Keratinocyte (primary cell): ENCODE results near the gene TSEN34. TPM values are rescaled to one million over a fixed set of nuclear protein-coding genes. Genes with fewer than 3 reads are reported as not detected.

Experiments used
- DNase-seq: peaks from one replicate; pipeline ENCODE4 v3.0.0-alpha.2; 2011; ENCODE audit warnings: low read depth, missing footprints, low spot score
- FAIRE-seq: peaks from 2 replicates; lab custom pipeline; 2011; peaks lifted over from hg19 to GRCh38; lab: Jason Lieb, UNC
- H2AFZ ChIP-seq: 2 replicates; pipeline ENCODE4 v1.6.0; 2012; ENCODE audit warnings: low read length, control low read depth, inconsistent platforms; ENCODE audit not compliant: control insufficient read depth
- H3K27ac ChIP-seq: 2 replicates; pipeline ENCODE4 v1.5.1; 2011; ENCODE audit warnings: low read length; ENCODE audit not compliant: control insufficient read depth, insufficient read depth
- H3K27me3 ChIP-seq: 3 replicates; pipeline ENCODE4 v1.6.0; 2011; ENCODE audit warnings: low read length; ENCODE audit not compliant: control insufficient read depth, insufficient read depth; ENCODE audit errors: extremely low read depth
- H3K36me3 ChIP-seq, 2 experiments: 2 replicates in 1 of 2; 3 replicates in 1 of 2; pipeline ENCODE4 v1.5.1; 2011; ENCODE audit warnings: low read length in 2 of 2, mild to moderate bottlenecking in 1 of 2; ENCODE audit not compliant: control insufficient read depth in 2 of 2, insufficient read depth in 2 of 2; ENCODE audit errors: extremely low read depth in 1 of 2
- H3K4me1 ChIP-seq: 3 replicates; pipeline ENCODE4 v1.5.1; 2011; ENCODE audit warnings: low read length; ENCODE audit not compliant: control insufficient read depth, insufficient read depth; ENCODE audit errors: extremely low read depth
- H3K4me2 ChIP-seq: 3 replicates; pipeline ENCODE4 v1.6.0; 2011; ENCODE audit warnings: low read depth, low read length; ENCODE audit not compliant: control insufficient read depth, insufficient read depth; ENCODE audit errors: extremely low read depth
- H3K4me3 ChIP-seq, 3 experiments: fragments of 200-600 bp in 1 of 3; sonication (generic) in 1 of 3; 2 replicates in 2 of 3; 3 replicates in 1 of 3; pipeline ENCODE4 v1.5.1; 2011 to 2016; ENCODE audit warnings: low read length in 3 of 3, mild to moderate bottlenecking in 3 of 3, control low read depth in 2 of 3, inconsistent platforms in 1 of 3, low read depth in 1 of 3, mixed read lengths in 1 of 3, mixed run types in 1 of 3, moderate library complexity in 1 of 3; ENCODE audit not compliant: control insufficient read depth in 2 of 3, insufficient read depth in 2 of 3; ENCODE audit errors: extremely low read depth in 1 of 3
- H3K79me2 ChIP-seq: 2 replicates; pipeline ENCODE4 v1.6.0; 2012; ENCODE audit warnings: low read length; ENCODE audit not compliant: control insufficient read depth, insufficient read depth
- H3K9ac ChIP-seq: 3 replicates; pipeline ENCODE4 v1.6.0; 2011; ENCODE audit warnings: low read length; ENCODE audit not compliant: control insufficient read depth, insufficient read depth; ENCODE audit errors: extremely low read depth
- H3K9me1 ChIP-seq: 3 replicates; pipeline ENCODE4 v1.6.0; 2011; ENCODE audit warnings: low read length; ENCODE audit not compliant: control insufficient read depth, insufficient read depth; ENCODE audit errors: extremely low read depth
- H3K9me3 ChIP-seq: 2 replicates; pipeline ENCODE4 v1.5.1; 2012; ENCODE audit warnings: low read depth, low read length; ENCODE audit not compliant: control insufficient read depth
- H4K20me1 ChIP-seq: 3 replicates; pipeline ENCODE4 v1.6.0; 2011; ENCODE audit warnings: low read length; ENCODE audit not compliant: control insufficient read depth, insufficient read depth; ENCODE audit errors: extremely low read depth
- EZH2 ChIP-seq: IDR thresholded peaks from one replicate; pipeline ENCODE4 v1.6.1; 2012; ENCODE audit warnings: inconsistent platforms, mild to moderate bottlenecking, low read length, moderate library complexity
- dilution Hi-C: fragments of 300-500 bp; cut with MboI; formaldehyde crosslinking; loops from one replicate; pipeline ENCODE4 v1.7.0; 2020; ENCODE audit warnings: low sequenced_read_pairs; ENCODE audit not compliant: extremely low pct_ligation_motif_present
- polyA plus RNA-seq, 5 experiments: library from polyadenylated mRNA; depleted of rRNA in 3 of 5; stranded (reverse) in 3 of 5; stranded (forward) in 1 of 5; unstranded in 1 of 5; fragments of >200 nt; gene quantifications; 1 replicate in 1 of 5; 2 replicates in 3 of 5; 3 replicates in 1 of 5; pipeline versions ENCODE4 v1.2.1 to v1.2.3, GENCODE V29; 2011 to 2012; ENCODE audit warnings: missing spikeins in 2 of 5, low read depth in 1 of 5, low replicate concordance in 1 of 5
- TF ChIP-seq, protein P1 (sequence below), 3 experiments: IDR thresholded peaks in 1 of 3; conservative IDR thresholded peaks in 1 of 3; optimal IDR thresholded peaks in 1 of 3; 2 replicates in 2 of 3; 3 replicates in 1 of 3; pipeline versions ENCODE3 to v1.5.1; 2011; ENCODE audit warnings: low read length in 3 of 3, mild to moderate bottlenecking in 3 of 3, moderate library complexity in 2 of 3, control low read depth in 1 of 3, inconsistent platforms in 1 of 3; ENCODE audit not compliant: insufficient read depth in 2 of 3; ENCODE audit errors: extremely low read depth in 1 of 3

The TSEN34 gene
- polyA plus RNA-seq, 1 donor (not counting 4 experiments of a cell fraction or from before 2014, with no cell fraction given): 36.5 TPM

DNA sequence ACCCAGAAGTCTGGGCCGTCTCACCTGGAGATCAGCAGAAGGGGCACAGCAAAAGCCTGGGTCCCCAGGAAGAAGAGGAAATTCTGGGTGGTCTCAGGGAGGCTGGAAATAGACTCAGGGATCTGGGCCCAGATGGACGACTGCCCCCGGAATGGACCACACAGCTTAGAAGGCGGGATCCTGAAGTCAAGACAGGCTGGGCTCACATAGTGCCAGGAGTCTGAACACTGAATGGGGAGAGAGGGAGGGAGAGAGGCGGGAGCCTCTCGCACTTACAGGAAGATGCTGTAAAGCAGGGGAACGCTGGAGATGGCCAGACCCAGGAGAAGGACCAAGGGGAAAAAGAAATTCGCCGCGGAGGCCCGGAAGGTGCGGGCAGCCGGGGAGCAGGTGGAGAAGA, 30.3 kb upstream of the TSEN34 start:
- TF ChIP-seq, protein P1, sequence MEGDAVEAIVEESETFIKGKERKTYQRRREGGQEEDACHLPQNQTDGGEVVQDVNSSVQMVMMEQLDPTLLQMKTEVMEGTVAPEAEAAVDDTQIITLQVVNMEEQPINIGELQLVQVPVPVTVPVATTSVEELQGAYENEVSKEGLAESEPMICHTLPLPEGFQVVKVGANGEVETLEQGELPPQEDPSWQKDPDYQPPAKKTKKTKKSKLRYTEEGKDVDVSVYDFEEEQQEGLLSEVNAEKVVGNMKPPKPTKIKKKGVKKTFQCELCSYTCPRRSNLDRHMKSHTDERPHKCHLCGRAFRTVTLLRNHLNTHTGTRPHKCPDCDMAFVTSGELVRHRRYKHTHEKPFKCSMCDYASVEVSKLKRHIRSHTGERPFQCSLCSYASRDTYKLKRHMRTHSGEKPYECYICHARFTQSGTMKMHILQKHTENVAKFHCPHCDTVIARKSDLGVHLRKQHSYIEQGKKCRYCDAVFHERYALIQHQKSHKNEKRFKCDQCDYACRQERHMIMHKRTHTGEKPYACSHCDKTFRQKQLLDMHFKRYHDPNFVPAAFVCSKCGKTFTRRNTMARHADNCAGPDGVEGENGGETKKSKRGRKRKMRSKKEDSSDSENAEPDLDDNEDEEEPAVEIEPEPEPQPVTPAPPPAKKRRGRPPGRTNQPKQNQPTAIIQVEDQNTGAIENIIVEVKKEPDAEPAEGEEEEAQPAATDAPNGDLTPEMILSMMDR (optimal IDR thresholded peaks at IDR 0.05 in 1 of 3, IDR thresholded peaks at IDR 0.05 in 1 of 3, conservative IDR thresholded peaks at IDR 0.05 in 1 of 3; ENCODE audit: extremely low read depth in 1 of 3, insufficient read depth in 2 of 3, low read length in 3 of 3): no peak
- no peak for TF ChIP-seq EZH2
- Histone ChIP-seq H3K27me3 (no peaks in the 10 kb centered on the region), H3K9ac (peak overlapping the region; percentile 85), H4K20me1 (no peaks in the 10 kb centered on the region), H3K79me2 (peaks cover 7% of the 10 kb centered on the region), H3K36me3 (peaks cover 9 to 10% of the 10 kb centered on the region in 2 experiments), H3K9me3 (no peaks in the 10 kb centered on the region), H3K4me3 (peak overlapping the region; percentile 51 to 91 (median 87)), H3K4me2 (peak overlapping the region; percentile 97), H3K27ac (peak overlapping the region; percentile 79), H2AFZ (peak overlapping the region; percentile 88), H3K9me1 (no peaks in the 10 kb centered on the region), H3K4me1 (peaks cover 24% of the 10 kb centered on the region)
- FAIRE-seq: no peak
- dilution Hi-C loops: no loop called here
- DNase-seq: no peak

DNA sequence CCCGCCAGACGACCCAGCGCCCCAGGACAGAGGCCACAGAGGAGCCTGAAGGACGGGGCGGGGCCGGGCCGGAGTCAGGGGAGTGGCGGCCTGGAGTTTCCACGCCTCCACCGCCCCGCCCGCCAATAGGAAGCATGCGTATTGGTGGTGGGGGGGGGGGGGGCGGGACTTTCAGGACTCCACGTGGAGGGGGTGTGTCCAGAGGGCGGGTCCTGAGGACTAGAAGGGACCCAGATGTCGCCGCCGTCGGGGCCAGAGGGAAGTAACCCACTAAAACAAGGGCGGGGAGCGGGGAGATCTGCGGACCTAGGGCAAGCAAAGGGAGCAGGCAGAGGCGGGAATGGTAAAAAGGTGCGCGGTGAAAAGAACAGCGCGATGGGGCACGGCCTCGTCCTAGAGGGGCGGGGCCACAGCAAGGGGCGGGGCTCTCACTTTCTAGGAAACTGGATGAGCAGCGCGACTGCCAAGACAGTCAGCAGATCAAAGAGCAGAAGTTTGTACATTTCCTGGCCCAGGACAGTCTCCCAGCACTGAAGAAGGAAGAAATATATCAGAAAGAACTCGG, 28.8 kb upstream of the TSEN34 start:
- peak overlapping the region; percentile 18 for H3K4me2 ChIP-seq
- no peak overlapping the region for H2AFZ ChIP-seq
- dilution Hi-C loops: no loop called here
- no peaks in the 10 kb centered on the region for H3K9me1 ChIP-seq
- peaks cover 7% of the 10 kb centered on the region for H3K79me2 ChIP-seq
- H3K9me3 ChIP-seq: no peaks in the 10 kb centered on the region
- FAIRE-seq (no peak), DNase-seq (no peak)
- no peaks in the 10 kb centered on the region for H3K27me3 ChIP-seq
- no peak overlapping the region for H3K27ac ChIP-seq
- peaks cover 24% of the 10 kb centered on the region for H3K4me1 ChIP-seq
- H3K36me3 ChIP-seq: peaks cover 1 to 7% of the 10 kb centered on the region in 2 experiments
- no peak overlapping the region for H3K9ac ChIP-seq
- TF ChIP-seq, protein P1 (optimal IDR thresholded peaks at IDR 0.05 in 1 of 3, IDR thresholded peaks at IDR 0.05 in 1 of 3, conservative IDR thresholded peaks at IDR 0.05 in 1 of 3; ENCODE audit: extremely low read depth in 1 of 3, insufficient read depth in 2 of 3, low read length in 3 of 3): no peak
- no peak for TF ChIP-seq EZH2
- H4K20me1 ChIP-seq: no peaks in the 10 kb centered on the region
- H3K4me3 ChIP-seq: peak overlapping the region; percentile 38 to 50 (median 39)
